Fibroblast of peridontal ligament (primary cell): ENCODE data around the gene SH3BP1.
A peak's percentile ranks its signal among the peaks of the same experiment; 100 is the strongest.
"Not testable (repeated sequence)": the region's sequence is repeated elsewhere in the genome, so short reads cannot be mapped to it uniquely, and the experiment has no call there.

Experiments
- DNase-seq: peaks from one replicate; pipeline ENCODE4 v3.0.0-alpha.2; 2010; ENCODE audit errors: extremely low read depth

SH3BP1 gene

GRCh38 chr22:37633089-37633624 is 6.3 kb upstream of the SH3BP1 start:
- DNase-seq, result no peak

GRCh38 chr22:37633625-37634416 is 5.6 kb upstream of the SH3BP1 start:
- DNase-seq, result peak; percentile 77

GRCh38 chr22:37634417-37634924 is 5.0 kb upstream of the SH3BP1 start:
- no peak for DNase-seq

GRCh38 chr22:37635157-37635556 is 4.3 kb upstream of the SH3BP1 start:
- no peak for DNase-seq

- peak; percentile 53 for DNase-seq
Observed at GRCh38 chr22:37636186-37636948, 3.1 kb upstream of the SH3BP1 start.

- DNase-seq, result no peak
Observed at GRCh38 chr22:37636949-37637273, 2.6 kb upstream of the SH3BP1 start.

- no peak for DNase-seq
Observed at GRCh38 chr22:37638391-37639069, 939 bp upstream of the SH3BP1 start.

GRCh38 chr22:37639771-37640590 is 512 bp downstream of the SH3BP1 start:
- DNase-seq, result no peak

- DNase-seq, result no peak
Observed at GRCh38 chr22:37640591-37641560, 1.4 kb downstream of the SH3BP1 start.

- DNase-seq, result no peak
Observed at GRCh38 chr22:37641561-37641949, 2.1 kb downstream of the SH3BP1 start.

- DNase-seq, result peak; percentile 69
Observed at GRCh38 chr22:37643225-37643847, 3.9 kb downstream of the SH3BP1 start.

GRCh38 chr22:37647317-37647716 is 7.8 kb downstream of the SH3BP1 start:
- no peak for DNase-seq

GRCh38 chr22:37647928-37648327 is 8.5 kb downstream of the SH3BP1 start:
- no peak for DNase-seq

GRCh38 chr22:37650463-37651136 is 11.1 kb downstream of the SH3BP1 start:
- DNase-seq, result no peak

- no peak for DNase-seq
Observed at GRCh38 chr22:37654563-37655251, 15.2 kb downstream of the SH3BP1 start.

GRCh38 chr22:37655252-37655563 is 15.7 kb downstream of the SH3BP1 start:
- DNase-seq, result no peak

- DNase-seq, result not testable (repeated sequence)
Observed at GRCh38 chr22:37656583-37656982, 17.1 kb downstream of the SH3BP1 start.

- no peak for DNase-seq
Observed at GRCh38 chr22:37657590-37658132, 18.2 kb downstream of the SH3BP1 start.
